Natural killer cell (primary cell): Measurements from ENCODE around the gene EPHA10. TPM values are rescaled to one million over a fixed set of nuclear protein-coding genes. Genes with fewer than 3 reads are reported as not detected.

Source experiments
- ATAC-seq, 3 donors: fragments of 150-1000 bp in 2 of 3; fragments of 200-7000 bp in 1 of 3; cut with Tn5 transposase; 1 replicate in 1 of 3; 2 replicates in 2 of 3; pipeline ENCODE4 v1.10.0; 2021; ENCODE audit warnings: mild to moderate bottlenecking in 2 of 3, moderate library complexity in 2 of 3
- DNase-seq, 2 donors: peaks; one replicate each; pipeline versions ENCODE4 v3.0.0 to v3.0.0-alpha.2; 2013 to 2021; ENCODE audit warnings: mixed read lengths in 1 of 2
- H3K27ac ChIP-seq: one replicate; pipeline ENCODE4 v1.5.1; 2013; ENCODE audit warnings: mild to moderate bottlenecking, low read length
- H3K27me3 ChIP-seq: one replicate; pipeline ENCODE4 v1.6.1; 2013; ENCODE audit warnings: low read length; ENCODE audit not compliant: control insufficient read depth, insufficient read depth
- H3K36me3 ChIP-seq: one replicate; pipeline ENCODE4 v1.6.1; 2013; ENCODE audit warnings: low read length; ENCODE audit not compliant: control insufficient read depth, insufficient read depth
- H3K4me1 ChIP-seq: one replicate; pipeline ENCODE4 v1.6.1; 2013; ENCODE audit warnings: low read length; ENCODE audit not compliant: control insufficient read depth, insufficient read depth
- H3K4me3 ChIP-seq: one replicate; pipeline ENCODE4 v1.5.1; 2013; ENCODE audit warnings: low read length
- H3K9me3 ChIP-seq: one replicate; pipeline ENCODE4 v1.6.1; 2013; ENCODE audit warnings: low read length; ENCODE audit not compliant: control insufficient read depth, insufficient read depth
- H3K27ac Mint-ChIP-seq, 2 donors: one replicate each; pipeline ENCODE4 v1.8.0; 2022; ENCODE audit warnings: mild to moderate bottlenecking in 2 of 2, mixed read lengths in 2 of 2, moderate library complexity in 1 of 2
- H3K27me3 Mint-ChIP-seq, 2 donors: one replicate each; pipeline ENCODE4 v1.8.0; 2022; ENCODE audit warnings: low read depth in 2 of 2, mixed read lengths in 2 of 2
- H3K36me3 Mint-ChIP-seq: one replicate; pipeline ENCODE4 v1.8.0; 2022; ENCODE audit warnings: mixed read lengths
- H3K4me1 Mint-ChIP-seq, 2 donors: one replicate each; pipeline ENCODE4 v1.8.0; 2022; ENCODE audit warnings: mixed read lengths in 2 of 2
- H3K4me3 Mint-ChIP-seq: one replicate; pipeline ENCODE4 v1.8.0; 2022; ENCODE audit warnings: mild to moderate bottlenecking, moderate library complexity, mixed read lengths
- H3K9me3 Mint-ChIP-seq, 2 donors: one replicate each; pipeline ENCODE4 v1.8.0; 2022; ENCODE audit warnings: mixed read lengths in 2 of 2
- CTCF ChIP-seq: fragments of 200-600 bp; IDR thresholded peaks from one replicate; pipeline ENCODE4 v1.8.0; 2022; ENCODE audit warnings: antibody characterized with exemption
- WGBS: methylation state at CpG from one replicate; pipeline ENCODE4 v1.1.7; 2013; ENCODE audit warnings: missing lambda C conversion rate; ENCODE audit not compliant: insufficient coverage; 5-methylcytosine and 5-hydroxymethylcytosine counted together
- intact Hi-C: fragments of 100-400 bp; cut with micrococcal nuclease; formaldehyde crosslinking; loops from one replicate; pipeline ENCODE4 v1.14.2; 2022
- total RNA-seq, 4 donors: library from RNA; stranded (reverse); fragments of 120-200 nt in 1 of 4; gene quantifications; one replicate each; pipeline versions ENCODE4 v1.2.3 to v1.2.4, GENCODE V29; 2013 to 2022

Gene EPHA10
- total RNA-seq, 3 donors from 2014 or later (not counting 1 experiment from before 2014, with no cell fraction given), result not detected

- Histone ChIP-seq H3K4me1 (peaks cover 18% of the 10 kb centered on the region), H3K4me3 (peak within 1 kb of the TSS; percentile 35), H3K9me3 (no peaks in the 10 kb centered on the region), H3K27me3 (peaks cover 10% of the 10 kb centered on the region), H3K36me3 (no peaks in the 10 kb centered on the region), H3K27ac (no peak within 1 kb of the TSS)
- intact Hi-C loops, result no loop called here
- Mint-ChIP-seq H3K4me1 (peaks cover 11 to 18% of the 10 kb centered on the region in 2 donors), H3K27me3 (peaks cover 33 to 35% of the 10 kb centered on the region in 2 donors), H3K9me3 (no peaks in the 10 kb centered on the region), H3K36me3 (no peaks in the 10 kb centered on the region), H3K27ac (no peak within 1 kb of the TSS), H3K4me3 (peak within 1 kb of the TSS; percentile 87)
- TF ChIP-seq CTCF, result no peak
- under 1% methylated on average over 80 of the region's 82 CpGs for WGBS
- DNase-seq, result peak; percentile 24 to 63
- ATAC-seq, result peak; percentile 72 to 84 (median 81)
Measured at GRCh38 chr1:37793773-37794371, 29.0 kb upstream of the EPHA10 start, which contains the start of gene MANEAL. Gene MANEAL (plus strand): TSS chr1:37793847. CDS start chr1:37794183, 336 bp downstream.

- Histone ChIP-seq H3K27me3 (peaks cover 10% of the 10 kb centered on the region), H3K9me3 (no peaks in the 10 kb centered on the region), H3K4me3 (no peak overlapping the region), H3K4me1 (peaks cover 18% of the 10 kb centered on the region), H3K36me3 (no peaks in the 10 kb centered on the region), H3K27ac (no peak overlapping the region)
- no peak for TF ChIP-seq CTCF
- Mint-ChIP-seq H3K27ac (no peak overlapping the region), H3K36me3 (no peaks in the 10 kb centered on the region), H3K4me3 (peak overlapping the region; percentile 58), H3K9me3 (no peaks in the 10 kb centered on the region), H3K4me1 (peaks cover 11 to 18% of the 10 kb centered on the region in 2 donors), H3K27me3 (peaks cover 35 to 36% of the 10 kb centered on the region in 2 donors)
- no peak for DNase-seq
- intact Hi-C loops, result no loop called here
- 41% methylated on average over 36 of the region's 36 CpGs for WGBS
- ATAC-seq, result no peak
Measured at GRCh38 chr1:37792943-37793686, 28.2 kb upstream of the EPHA10 start.

GRCh38 chr1:37782491-37782890, 17.6 kb upstream of the EPHA10 start:
- ATAC-seq (no peak), DNase-seq (no peak)
- WGBS, result 80% methylated on average over 14 of the region's 17 CpGs
- no peaks in the 10 kb centered on the region for H3K36me3 ChIP-seq
- no peaks in the 10 kb centered on the region for H3K9me3 Mint-ChIP-seq
- no peak overlapping the region for H3K4me3 ChIP-seq
- H3K27me3 Mint-ChIP-seq, result peaks cover 9 to 22% of the 10 kb centered on the region in 2 donors
- intact Hi-C loops, result no loop called here
- H3K9me3 ChIP-seq, result no peaks in the 10 kb centered on the region
- H3K27me3 ChIP-seq, result no peaks in the 10 kb centered on the region
- no peak overlapping the region for H3K4me3 Mint-ChIP-seq
- H3K27ac Mint-ChIP-seq, result no peak overlapping the region
- no peaks in the 10 kb centered on the region for H3K4me1 Mint-ChIP-seq
- no peak for TF ChIP-seq CTCF
- H3K27ac ChIP-seq, result no peak overlapping the region
- no peaks in the 10 kb centered on the region for H3K4me1 ChIP-seq
- no peaks in the 10 kb centered on the region for H3K36me3 Mint-ChIP-seq
